Measurements from ENCODE around the gene TGM3.

TGM3 gene

GRCh38 chr20:2283706-2284423 lies 11.9 kb upstream of the TGM3 start:
- DNase-seq (ENCODE audit: low spot score) = no peak

GRCh38 chr20:2285193-2285592 lies 10.6 kb upstream of the TGM3 start:
- no peak for DNase-seq (ENCODE audit: low spot score)

DNA sequence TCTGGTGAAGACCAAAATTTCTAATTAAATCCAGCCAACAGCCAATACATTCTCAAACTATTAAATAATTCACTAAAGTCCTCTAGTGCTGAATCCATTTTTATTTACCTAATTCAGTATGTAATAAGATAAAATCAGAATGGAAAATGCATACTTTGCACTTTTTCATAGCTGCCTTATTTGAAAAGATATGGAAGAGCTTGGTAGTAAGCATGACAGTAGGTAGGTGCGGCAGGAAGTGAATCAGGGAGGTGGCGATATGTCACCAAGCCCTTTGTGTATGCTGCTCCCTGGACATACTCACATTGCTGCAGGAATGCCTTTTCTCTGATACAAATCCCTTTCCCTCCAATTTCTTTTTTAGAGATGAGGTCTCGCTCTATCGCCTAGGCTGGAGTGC lies 10.2 kb upstream of the TGM3 start:
- DNase-seq (ENCODE audit: low spot score) = no peak

- DNase-seq (ENCODE audit: low spot score) = no peak
Measured at GRCh38 chr20:2287504-2287903, 8.3 kb upstream of the TGM3 start.

DNA sequence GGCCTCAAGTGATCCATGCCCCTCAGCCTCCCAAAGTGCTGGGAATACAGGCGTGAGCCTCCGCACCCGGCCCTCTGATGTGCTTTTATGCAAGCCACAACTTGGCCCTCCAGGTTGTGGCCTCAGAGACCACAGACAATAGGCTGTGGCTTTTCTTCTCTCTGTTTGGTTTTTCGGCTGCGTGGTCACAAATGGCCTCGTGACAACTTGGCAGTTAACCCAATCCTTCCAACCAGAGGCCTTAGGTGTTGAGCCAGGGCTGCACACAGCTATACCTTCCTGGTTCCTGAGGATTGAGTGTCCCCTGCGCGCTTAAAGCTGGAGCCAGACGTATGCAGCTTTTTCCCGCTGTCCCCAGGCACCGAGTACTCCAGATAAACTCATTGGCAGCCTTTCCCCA lies 6.3 kb upstream of the TGM3 start:
- no peak for DNase-seq (ENCODE audit: low spot score)

- no peak for DNase-seq (ENCODE audit: low spot score)
Measured at GRCh38 chr20:2290486-2290885, 5.3 kb upstream of the TGM3 start.

- DNase-seq (ENCODE audit: low spot score) = no peak
Measured at GRCh38 chr20:2292416-2293110, 3.2 kb upstream of the TGM3 start.

DNA sequence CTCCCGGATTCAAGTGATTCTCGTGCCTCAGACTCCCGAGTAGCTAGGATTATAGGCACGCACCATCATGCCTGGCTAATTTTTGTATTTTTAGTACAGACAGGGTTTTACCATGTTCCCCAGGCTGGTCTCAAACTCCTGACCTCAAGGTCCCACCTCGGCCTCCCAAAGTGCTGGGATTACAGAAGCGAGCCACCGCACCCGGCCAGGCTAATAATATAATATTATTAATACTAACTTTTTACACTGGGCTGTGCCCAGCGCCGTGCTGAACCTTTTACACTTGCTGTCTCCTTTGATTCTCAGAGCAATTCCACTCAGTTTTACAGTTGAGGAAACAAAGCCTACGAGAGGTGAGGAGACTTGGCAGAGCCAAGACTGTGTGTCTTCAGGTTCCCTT lies 2.3 kb upstream of the TGM3 start:
- DNase-seq (ENCODE audit: low spot score) = no peak

- no peak for DNase-seq (ENCODE audit: low spot score)
Measured at GRCh38 chr20:2293971-2294370, 1.8 kb upstream of the TGM3 start.

DNA sequence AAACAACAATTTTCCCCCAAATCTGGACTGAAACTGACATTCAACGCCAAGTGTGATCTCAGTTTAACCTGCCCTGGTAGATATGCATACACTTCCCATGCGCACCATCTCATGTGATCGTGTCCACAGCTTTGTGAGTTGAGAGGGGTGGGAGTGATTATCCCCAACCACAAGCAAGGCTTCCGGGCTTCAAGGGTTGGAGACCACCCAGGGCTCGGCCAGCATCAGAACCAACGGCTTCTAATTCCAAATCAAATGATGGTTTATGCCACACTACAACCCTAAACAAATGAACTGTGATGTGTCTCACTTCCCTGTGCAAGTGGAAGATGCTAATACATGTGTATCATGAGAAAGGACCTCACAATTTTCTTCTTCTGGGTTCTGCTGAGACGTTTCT lies 515 bp upstream of the TGM3 start:
- no peak for DNase-seq (ENCODE audit: low spot score)

- no peak for DNase-seq (ENCODE audit: low spot score)
Measured at GRCh38 chr20:2296524-2297356, 939 bp downstream of the TGM3 start.

- DNase-seq (ENCODE audit: low spot score) = no peak
Measured at GRCh38 chr20:2297357-2297728, 1.5 kb downstream of the TGM3 start.

DNA sequence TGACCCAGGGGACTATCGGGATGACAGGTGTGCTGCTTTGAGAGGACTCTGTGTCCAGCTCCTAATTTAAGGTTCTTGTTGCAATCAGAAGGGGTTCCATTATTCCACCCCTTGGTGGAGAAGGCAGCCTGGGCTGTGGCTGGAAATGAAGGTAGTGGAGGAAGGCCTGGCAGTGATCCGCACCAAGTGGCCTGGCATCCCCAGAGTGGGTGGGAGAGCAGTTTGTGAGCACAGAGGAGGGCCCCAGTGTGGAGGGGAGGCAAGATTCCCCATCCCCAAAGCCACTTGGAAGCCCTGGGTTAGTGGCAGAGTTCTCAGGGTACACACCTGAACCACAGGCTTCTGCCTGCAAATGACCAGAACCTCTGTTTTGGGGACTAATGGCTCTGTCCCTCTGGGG lies 2.3 kb downstream of the TGM3 start:
- DNase-seq (ENCODE audit: low spot score) = no peak

- no peak for DNase-seq (ENCODE audit: low spot score)
Measured at GRCh38 chr20:2298701-2299100, 2.9 kb downstream of the TGM3 start.

GRCh38 chr20:2299301-2299700 lies 3.5 kb downstream of the TGM3 start:
- DNase-seq (ENCODE audit: low spot score) = no peak

GRCh38 chr20:2300002-2300401 lies 4.2 kb downstream of the TGM3 start:
- no peak for DNase-seq (ENCODE audit: low spot score)

DNA sequence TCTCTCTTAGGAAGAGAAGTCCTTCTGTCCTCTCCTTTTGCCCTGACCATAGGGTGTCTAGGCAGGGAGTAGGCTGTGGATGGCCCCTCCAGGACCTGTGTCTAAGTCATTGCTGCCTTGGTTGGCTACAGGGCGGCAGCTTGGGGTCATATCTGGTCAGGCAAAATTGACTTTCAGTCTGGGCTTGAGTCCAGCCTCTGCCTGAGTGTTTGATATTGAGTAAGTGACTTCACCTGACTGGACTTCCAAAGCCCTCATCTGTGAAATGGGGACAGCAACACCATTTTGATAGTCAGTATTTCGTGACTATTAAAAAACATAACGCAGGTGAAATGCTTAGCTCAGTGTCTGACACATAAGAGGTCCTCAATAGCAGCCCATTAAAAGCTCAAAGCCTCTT lies 4.6 kb downstream of the TGM3 start:
- DNase-seq (ENCODE audit: low spot score) = no peak

GRCh38 chr20:2301164-2301622 lies 5.4 kb downstream of the TGM3 start:
- DNase-seq (ENCODE audit: low spot score) = no peak

- no peak for DNase-seq (ENCODE audit: low spot score)
Measured at GRCh38 chr20:2302384-2303060, 6.7 kb downstream of the TGM3 start.

DNA sequence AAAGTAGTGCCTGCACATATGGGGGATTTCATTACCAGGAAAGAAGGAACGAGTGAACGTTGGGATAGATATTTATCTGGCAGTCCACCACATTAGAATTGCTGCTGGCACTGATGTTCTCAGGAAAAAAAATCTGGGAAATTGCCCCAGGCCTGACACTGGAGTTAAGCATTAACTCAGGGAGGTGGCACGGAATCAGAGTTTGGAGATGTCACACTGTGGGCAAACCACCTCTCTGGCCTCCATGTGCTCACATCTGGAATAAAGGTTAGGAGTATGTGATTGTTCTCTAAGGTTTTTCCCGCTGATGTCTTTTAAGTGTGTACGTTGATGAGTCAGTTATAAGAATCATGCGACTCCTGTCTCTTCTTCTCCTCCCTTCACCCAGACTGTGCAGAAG lies 7.9 kb downstream of the TGM3 start:
- DNase-seq (ENCODE audit: low spot score) = no peak

- no peak for DNase-seq (ENCODE audit: low spot score)
Measured at GRCh38 chr20:2304180-2304579, 8.4 kb downstream of the TGM3 start.

- DNase-seq (ENCODE audit: low spot score) = no peak
Measured at GRCh38 chr20:2305029-2305428, 9.2 kb downstream of the TGM3 start.
